Peyer's patch (tissue), 4 donors: Measurements from ENCODE around the gene PLEKHH3.

Experiments
- POLR2A ChIP-seq, 2 donors: fragments of 450-650 bp; IDR thresholded peaks; one replicate each; pipeline ENCODE4 v1.5.1; 2017; ENCODE audit warnings: antibody characterized with exemption in 2 of 2, mild to moderate bottlenecking in 2 of 2, moderate library complexity in 2 of 2
- TF ChIP-seq, protein P1 (sequence below), 6 experiments: fragments of 450-650 bp in 4 of 6; fragments of 200-600 bp in 2 of 6; sonication (generic) in 1 of 6; IDR thresholded peaks; one replicate each; pipeline ENCODE4 v1.5.1; 2017 to 2019; ENCODE audit warnings: antibody characterized with exemption in 6 of 6, mild to moderate bottlenecking in 3 of 6, moderate library complexity in 1 of 6

DNA sequence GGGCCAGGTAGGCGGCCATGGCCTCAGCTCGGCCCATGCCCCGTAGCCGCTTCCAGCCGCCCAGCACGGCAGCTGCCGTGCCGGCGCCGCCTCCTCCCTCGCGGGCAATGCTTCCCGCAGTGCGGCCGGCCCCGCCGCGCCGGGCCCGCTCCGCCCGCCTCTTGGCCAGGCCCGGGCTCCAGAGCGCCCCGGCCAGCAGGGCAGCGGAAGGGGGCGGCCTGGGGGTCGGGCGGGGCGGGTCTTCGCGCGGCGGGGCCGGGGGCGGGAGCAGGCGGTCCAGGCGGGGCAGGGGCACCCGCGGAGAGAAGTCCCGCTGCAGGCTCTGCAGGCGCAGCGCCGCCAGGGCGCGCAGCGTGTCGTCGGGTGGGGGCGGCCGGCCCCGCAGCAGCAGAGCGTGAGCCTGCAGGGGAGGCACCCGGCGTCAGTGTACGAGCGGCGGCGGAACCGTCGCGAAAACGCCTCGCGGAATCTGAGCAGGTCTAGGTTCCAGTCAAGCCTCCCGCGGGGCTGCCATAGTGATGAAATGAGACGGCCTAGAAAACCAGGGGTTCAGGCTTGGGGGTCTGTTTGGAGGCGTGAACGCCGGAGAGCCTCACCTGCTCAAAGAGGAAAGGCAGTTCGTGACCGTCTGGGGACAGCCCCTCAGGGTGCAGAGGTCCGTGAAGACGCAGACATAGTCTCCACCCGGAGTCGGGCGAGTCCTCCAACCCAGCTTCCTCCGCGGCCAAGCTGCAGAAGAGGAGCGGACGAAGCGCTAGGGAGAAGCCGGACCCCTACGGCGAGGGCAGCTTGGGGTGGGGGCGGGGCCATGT, 6.6 kb downstream of the PLEKHH3 start:
- TF ChIP-seq, protein P1, sequence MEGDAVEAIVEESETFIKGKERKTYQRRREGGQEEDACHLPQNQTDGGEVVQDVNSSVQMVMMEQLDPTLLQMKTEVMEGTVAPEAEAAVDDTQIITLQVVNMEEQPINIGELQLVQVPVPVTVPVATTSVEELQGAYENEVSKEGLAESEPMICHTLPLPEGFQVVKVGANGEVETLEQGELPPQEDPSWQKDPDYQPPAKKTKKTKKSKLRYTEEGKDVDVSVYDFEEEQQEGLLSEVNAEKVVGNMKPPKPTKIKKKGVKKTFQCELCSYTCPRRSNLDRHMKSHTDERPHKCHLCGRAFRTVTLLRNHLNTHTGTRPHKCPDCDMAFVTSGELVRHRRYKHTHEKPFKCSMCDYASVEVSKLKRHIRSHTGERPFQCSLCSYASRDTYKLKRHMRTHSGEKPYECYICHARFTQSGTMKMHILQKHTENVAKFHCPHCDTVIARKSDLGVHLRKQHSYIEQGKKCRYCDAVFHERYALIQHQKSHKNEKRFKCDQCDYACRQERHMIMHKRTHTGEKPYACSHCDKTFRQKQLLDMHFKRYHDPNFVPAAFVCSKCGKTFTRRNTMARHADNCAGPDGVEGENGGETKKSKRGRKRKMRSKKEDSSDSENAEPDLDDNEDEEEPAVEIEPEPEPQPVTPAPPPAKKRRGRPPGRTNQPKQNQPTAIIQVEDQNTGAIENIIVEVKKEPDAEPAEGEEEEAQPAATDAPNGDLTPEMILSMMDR (IDR thresholded peaks at IDR 0.05) = no peak
- no peak for TF ChIP-seq POLR2A (IDR thresholded peaks at IDR 0.05)
